Uterus (tissue), 4 donors: Measurements from ENCODE around the gene JMJD4. TPM values are rescaled to one million over a fixed set of nuclear protein-coding genes. Genes with fewer than 3 reads are reported as not detected.

Experiments used
- DNase-seq, 2 donors: peaks; one replicate each; pipeline ENCODE4 v3.0.0-alpha.2; 2019 to 2020
- H3K27ac ChIP-seq, 2 donors: fragments of 200-600 bp; sonication (generic); 1 replicate in 1 of 2; 2 replicates in 1 of 2; pipeline ENCODE4 v1.5.1; 2016 to 2018
- H3K27me3 ChIP-seq, 2 donors: fragments of 200-600 bp; sonication (generic); one replicate each; pipeline ENCODE4 v1.5.1; 2018 to 2019; ENCODE audit warnings: control low read depth in 1 of 2
- H3K36me3 ChIP-seq, 2 donors: fragments of 200-600 bp; sonication (generic); one replicate each; pipeline ENCODE4 v1.5.1; 2019; ENCODE audit warnings: control low read depth in 1 of 2
- H3K4me1 ChIP-seq, 2 donors: fragments of 200-600 bp; sonication (generic); one replicate each; pipeline ENCODE4 v1.5.1; 2018 to 2019; ENCODE audit warnings: control low read depth in 1 of 2
- H3K4me3 ChIP-seq, 2 donors: fragments of 200-600 bp; sonication (generic); 1 replicate in 1 of 2; 2 replicates in 1 of 2; pipeline ENCODE4 v1.5.1; 2018 to 2019; ENCODE audit warnings: mild to moderate bottlenecking in 1 of 2
- H3K9me3 ChIP-seq, 2 donors: fragments of 200-600 bp; sonication (generic); one replicate each; pipeline ENCODE4 v1.5.1; 2019; ENCODE audit warnings: control low read depth in 1 of 2
- POLR2A ChIP-seq, 2 donors: fragments of 450-650 bp; IDR thresholded peaks; one replicate each; pipeline ENCODE4 v1.6.1; 2016; ENCODE audit warnings: antibody characterized with exemption in 2 of 2, mild to moderate bottlenecking in 1 of 2, moderate library complexity in 1 of 2
- intact Hi-C: fragments of 100-400 bp; cut with DNase I; formaldehyde crosslinking; loops from one replicate; pipeline ENCODE4 v1.15.1; 2023; ENCODE audit warnings: low total_unique reads
- total RNA-seq, 4 donors: library from RNA; depleted of rRNA in 3 of 4; stranded (reverse); fragments of >200 nt in 3 of 4; gene quantifications; one replicate each; pipeline versions ENCODE4 v1.1.0 to v1.2.4, GENCODE V29; 2014 to 2023
- TF ChIP-seq, protein P1 (sequence below), 4 experiments: fragments of 200-600 bp in 2 of 4; fragments of 450-650 bp in 2 of 4; sonication (generic) in 2 of 4; IDR thresholded peaks; one replicate each; pipeline ENCODE4 v1.5.1; 2016 to 2019; ENCODE audit warnings: antibody characterized with exemption in 4 of 4, mild to moderate bottlenecking in 2 of 4, moderate library complexity in 1 of 4
- donor health status: DM: yes; HTN: yes; CAD: no.

JMJD4 gene
- total RNA-seq, 4 donors from 2014 or later = 5.0 to 29.6 (median 15.7) TPM

DNA sequence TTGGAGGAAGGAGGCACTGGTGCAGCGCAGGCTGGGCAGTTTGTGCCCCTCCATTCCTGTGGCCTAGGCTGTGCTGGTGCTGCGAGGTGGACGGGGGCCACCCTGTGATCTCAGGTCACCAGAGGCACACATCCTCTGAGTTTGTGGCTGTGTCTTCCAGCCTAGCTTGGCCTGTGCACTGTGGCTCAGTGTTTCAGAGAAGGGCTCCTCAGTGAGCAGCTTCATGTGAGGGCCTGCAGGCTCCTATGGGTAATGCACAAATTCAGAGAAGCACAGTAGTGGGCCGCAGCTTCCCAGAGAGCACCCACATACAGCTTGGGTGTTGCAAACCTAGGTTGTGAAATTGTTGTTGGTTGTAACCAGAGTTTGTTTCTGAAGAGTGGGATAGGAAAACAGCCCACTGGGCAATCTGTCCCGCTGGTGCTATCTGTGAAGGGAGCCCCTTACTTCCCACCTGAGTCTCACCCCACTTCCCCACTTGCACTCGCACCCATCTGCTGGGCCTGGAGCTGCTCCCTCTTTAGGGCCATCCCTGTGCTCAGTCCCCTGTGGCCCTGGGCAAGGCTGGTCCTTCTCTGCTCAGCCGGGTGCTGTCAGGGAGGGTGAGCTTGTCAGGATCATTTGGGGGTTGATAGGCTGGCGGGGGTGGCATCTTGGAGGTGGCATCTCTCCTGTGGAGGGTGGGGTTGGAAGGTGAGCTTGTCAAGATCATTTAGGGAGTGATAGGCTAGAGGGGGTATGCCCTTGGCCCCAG is 30.3 kb upstream of the JMJD4 start:
- Histone ChIP-seq H3K27ac (no peak overlapping the region), H3K4me1 (peaks cover 0 to 5% of the 10 kb centered on the region in 2 donors), H3K27me3 (no peaks in the 10 kb centered on the region), H3K36me3 (no peaks in the 10 kb centered on the region), H3K9me3 (no peaks in the 10 kb centered on the region), H3K4me3 (no peak overlapping the region)
- intact Hi-C loops = loop anchor here (10.0 kb wide), 1 partner anchor 309 kb away; no protein-coding TSS in a partner anchor
- DNase-seq = no peak
- TF ChIP-seq, protein P1, sequence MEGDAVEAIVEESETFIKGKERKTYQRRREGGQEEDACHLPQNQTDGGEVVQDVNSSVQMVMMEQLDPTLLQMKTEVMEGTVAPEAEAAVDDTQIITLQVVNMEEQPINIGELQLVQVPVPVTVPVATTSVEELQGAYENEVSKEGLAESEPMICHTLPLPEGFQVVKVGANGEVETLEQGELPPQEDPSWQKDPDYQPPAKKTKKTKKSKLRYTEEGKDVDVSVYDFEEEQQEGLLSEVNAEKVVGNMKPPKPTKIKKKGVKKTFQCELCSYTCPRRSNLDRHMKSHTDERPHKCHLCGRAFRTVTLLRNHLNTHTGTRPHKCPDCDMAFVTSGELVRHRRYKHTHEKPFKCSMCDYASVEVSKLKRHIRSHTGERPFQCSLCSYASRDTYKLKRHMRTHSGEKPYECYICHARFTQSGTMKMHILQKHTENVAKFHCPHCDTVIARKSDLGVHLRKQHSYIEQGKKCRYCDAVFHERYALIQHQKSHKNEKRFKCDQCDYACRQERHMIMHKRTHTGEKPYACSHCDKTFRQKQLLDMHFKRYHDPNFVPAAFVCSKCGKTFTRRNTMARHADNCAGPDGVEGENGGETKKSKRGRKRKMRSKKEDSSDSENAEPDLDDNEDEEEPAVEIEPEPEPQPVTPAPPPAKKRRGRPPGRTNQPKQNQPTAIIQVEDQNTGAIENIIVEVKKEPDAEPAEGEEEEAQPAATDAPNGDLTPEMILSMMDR (IDR thresholded peaks at IDR 0.05) = no peak
- TF ChIP-seq POLR2A (IDR thresholded peaks at IDR 0.05) = no peak

DNA sequence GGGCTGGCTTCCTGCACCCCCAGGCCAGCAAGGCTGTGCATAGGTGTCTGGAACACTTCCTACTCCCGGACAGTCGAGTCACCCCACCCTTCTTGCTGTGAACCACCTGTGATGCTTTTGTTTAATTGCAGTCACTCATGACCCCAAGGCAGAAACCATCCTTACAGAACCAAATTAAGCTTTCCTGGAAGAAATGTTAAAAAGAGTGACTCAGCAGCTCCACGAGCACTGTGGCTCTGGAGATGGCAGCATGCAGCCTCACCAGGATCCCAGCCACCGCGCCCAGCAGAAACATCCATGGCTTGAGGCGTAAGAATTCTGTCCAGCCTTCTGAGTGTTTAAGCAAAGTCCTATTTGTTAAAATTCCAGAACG is 28.9 kb upstream of the JMJD4 start:
- H3K36me3 ChIP-seq = no peaks in the 10 kb centered on the region

DNA sequence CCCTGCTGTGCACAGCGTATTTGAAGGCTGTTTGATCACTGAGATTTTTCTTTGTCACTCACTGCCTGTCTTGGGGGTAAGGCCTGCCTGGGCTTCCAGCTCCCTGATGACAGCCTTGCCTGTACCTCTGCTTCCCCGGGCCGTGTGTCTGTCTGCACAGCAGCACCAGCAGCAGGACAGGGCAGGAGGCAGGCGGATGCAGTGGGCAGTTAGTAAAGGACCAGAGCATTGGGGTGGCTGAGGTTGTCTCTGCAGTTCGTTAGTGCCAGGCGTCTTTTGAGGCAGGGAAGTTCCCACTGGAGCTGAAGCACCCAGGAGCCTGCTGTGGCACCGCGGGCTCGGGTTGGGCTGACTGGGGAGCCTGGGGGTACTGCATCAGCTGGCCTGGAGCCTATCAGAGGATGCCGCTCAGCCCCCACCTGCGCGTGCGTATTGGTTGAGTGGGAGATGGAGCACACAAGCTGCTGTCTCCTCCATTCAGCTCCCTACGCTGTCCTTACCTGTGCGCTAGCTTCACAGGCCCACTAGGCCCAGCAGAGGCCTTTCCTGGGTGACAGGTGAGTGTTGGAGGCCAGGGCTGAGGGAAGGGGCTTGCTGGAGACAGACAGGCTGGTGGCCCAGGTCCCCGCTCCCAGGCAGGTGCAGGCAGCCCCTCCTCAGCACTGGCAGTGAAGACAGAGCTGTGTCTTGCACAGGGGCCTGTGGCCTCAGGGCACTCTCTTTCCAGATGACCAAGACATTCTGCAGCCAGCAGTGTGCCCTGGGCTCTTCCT is 28.3 kb upstream of the JMJD4 start:
- intact Hi-C loops = loop anchor here (5.0 to 10.0 kb wide), 2 partner anchors 184 to 311 kb away; partner anchors contain the start of gene WNT9A
- no peaks in the 10 kb centered on the region for H3K36me3 ChIP-seq
- peaks cover 4 to 9% of the 10 kb centered on the region in 2 donors for H3K4me1 ChIP-seq
- TF ChIP-seq POLR2A (IDR thresholded peaks at IDR 0.05) = no peak
- TF ChIP-seq, protein P1 (IDR thresholded peaks at IDR 0.05) = no peak
- no peaks in the 10 kb centered on the region for H3K27me3 ChIP-seq
- peak overlapping the region; percentile 57 to 95 for H3K27ac ChIP-seq
- no peaks in the 10 kb centered on the region for H3K9me3 ChIP-seq
- H3K4me3 ChIP-seq = no peak overlapping the region
- DNase-seq = no peak

More for the DNA sequence above, 28.9 kb upstream of the JMJD4 start:
- no peak for DNase-seq
- H3K27me3 ChIP-seq = no peaks in the 10 kb centered on the region
- intact Hi-C loops = loop anchor here (5.0 to 10.0 kb wide), 2 partner anchors 183 to 311 kb away; partner anchors contain the start of gene WNT9A
- H3K27ac ChIP-seq = peak overlapping the region; percentile 57 to 95
- no peak for TF ChIP-seq POLR2A (IDR thresholded peaks at IDR 0.05)
- TF ChIP-seq, protein P1 (IDR thresholded peaks at IDR 0.05) = no peak
- H3K4me1 ChIP-seq = peaks cover 4 to 9% of the 10 kb centered on the region in 2 donors
- H3K4me3 ChIP-seq = no peak overlapping the region
- H3K9me3 ChIP-seq = no peaks in the 10 kb centered on the region

DNA sequence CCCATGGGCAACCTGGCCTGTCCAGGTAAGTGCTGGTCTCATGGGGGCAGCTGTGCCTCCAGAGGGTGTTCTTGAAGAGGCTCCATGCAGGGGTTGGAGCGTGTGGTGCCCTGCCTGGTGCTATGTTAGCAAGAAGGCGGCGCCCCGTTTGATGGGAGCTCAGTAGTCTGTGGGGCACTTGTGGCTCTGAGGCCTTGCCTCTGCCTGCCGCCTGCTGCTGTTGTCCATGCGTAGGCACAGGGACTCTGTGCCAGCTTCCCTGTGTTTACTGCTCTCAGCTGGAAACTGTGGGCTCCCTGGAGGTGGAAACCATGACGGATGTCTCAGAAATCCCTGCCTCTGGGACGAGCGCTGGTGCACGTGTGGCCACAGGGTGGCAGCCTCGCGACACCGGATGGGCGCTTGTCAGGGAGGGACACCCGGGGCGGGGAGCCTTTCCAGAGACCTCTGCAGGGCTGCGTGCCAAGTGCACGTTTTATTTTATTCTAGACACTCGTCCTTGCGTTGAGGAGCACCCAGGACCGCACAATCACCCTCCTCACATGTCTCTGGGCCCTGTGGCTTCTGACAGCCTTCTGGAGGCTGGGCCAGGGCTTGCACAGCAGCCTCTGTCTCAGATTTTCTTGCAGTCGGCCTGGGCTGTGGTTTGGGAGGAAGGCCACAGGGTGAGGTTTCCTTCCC is 27.3 kb upstream of the JMJD4 start:
- intact Hi-C loops = loop anchor here (5.0 to 10.0 kb wide), 2 partner anchors 185 to 312 kb away; partner anchors contain the start of gene WNT9A
- DNase-seq = peak; percentile 85 to 87
- H3K36me3 ChIP-seq = no peaks in the 10 kb centered on the region
- peak overlapping the region; percentile 57 to 95 for H3K27ac ChIP-seq
- TF ChIP-seq, protein P1 (IDR thresholded peaks at IDR 0.05) = peak; percentile 85 to 95 (median 91)
- TF ChIP-seq POLR2A (IDR thresholded peaks at IDR 0.05) = peak in 1 of 2 donors; percentile 24
- no peaks in the 10 kb centered on the region for H3K9me3 ChIP-seq
- peaks cover 4 to 9% of the 10 kb centered on the region in 2 donors for H3K4me1 ChIP-seq
- no peaks in the 10 kb centered on the region for H3K27me3 ChIP-seq
- no peak overlapping the region for H3K4me3 ChIP-seq
